Fibroblast of skin of abdomen (primary cell): ENCODE data around the gene FKTN.

Source experiments
- DNase-seq: peaks from one replicate; pipeline ENCODE4 v3.0.0-alpha.2; 2013

The FKTN gene

DNA sequence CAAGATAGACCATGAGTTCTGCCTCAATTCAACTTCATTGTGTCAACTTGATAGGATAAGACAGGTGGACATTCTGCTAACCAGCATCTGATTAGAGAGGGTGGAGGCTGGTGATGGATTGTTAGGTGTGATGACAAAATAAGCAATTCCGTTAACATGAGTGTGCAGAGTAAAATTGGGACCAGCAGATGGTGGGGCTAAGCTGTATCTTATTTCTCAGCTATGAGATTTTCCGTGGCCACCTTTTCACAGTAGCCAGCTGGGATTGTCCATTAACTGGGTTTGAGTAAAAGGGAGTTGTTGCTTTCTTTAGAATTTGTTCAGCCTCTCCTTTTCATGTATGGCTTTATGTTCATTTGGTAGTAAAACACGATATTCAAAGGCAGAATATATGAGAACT is 75.5 kb downstream of the FKTN start:
- DNase-seq, result no peak

GRCh38 chr9:105636331-105636730 is 78.4 kb downstream of the FKTN start:
- no peak for DNase-seq

GRCh38 chr9:105637787-105638395 is 80.0 kb downstream of the FKTN start:
- no peak for DNase-seq

DNA sequence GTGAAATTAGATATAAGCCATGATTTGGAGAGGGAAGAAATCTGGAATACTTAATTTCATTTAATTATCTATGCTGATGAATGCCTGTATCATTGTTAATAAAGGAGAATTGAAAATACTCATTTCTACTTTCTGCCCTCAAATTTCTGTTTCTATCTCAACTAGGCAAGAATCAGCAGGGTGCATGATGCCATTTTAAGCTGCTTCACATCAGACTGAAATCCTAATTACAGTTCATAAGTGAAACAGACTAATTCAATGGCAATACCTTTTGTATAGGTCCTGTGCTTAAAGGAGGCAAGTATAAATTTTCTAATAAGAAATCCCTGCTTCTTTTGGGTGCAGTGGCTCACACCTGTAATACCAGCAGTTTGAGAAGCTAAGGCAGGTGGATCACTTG is 82.0 kb downstream of the FKTN start:
- no peak for DNase-seq

GRCh38 chr9:105643795-105644194 is 85.9 kb downstream of the FKTN start:
- no peak for DNase-seq

GRCh38 chr9:105646879-105647594 is 89.1 kb downstream of the FKTN start:
- DNase-seq, result no peak

DNA sequence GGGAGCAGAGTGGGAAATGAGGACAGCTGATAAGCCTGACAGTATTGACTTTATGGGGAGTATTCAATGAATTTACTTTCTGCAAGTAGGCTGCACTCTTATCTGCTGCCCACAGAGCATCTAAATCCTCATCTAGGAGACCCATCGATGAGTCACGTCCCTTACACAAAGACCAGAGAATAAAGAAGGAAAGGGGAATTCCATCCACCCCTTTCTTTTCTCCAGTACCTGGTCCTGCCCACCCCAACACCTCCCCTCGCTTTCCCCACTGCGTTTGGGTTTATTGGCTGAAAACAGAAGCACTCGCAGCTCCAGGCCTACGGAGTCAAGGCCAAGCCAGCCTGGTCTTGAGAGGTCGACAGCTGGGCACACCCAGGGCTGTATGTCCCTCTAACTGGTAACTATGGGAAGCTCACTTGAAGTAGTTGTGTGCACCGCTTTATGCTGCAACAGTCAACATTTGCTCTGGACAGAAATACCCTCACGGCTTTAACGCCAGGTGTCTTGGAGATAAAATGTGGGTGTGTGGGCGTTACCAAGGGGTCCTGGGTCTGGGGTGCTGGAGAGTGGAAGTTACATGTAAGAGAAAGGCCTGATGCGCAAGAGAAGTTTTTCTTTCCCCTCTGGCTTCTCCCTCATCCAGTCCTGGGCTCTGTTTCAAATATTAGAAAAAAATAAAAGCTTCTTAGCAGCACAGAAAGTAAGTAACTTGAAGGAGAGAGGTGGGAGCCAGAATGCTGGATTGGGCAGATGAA is 89.8 kb downstream of the FKTN start:
- no peak for DNase-seq

GRCh38 chr9:105651806-105652205 is 93.9 kb downstream of the FKTN start:
- no peak for DNase-seq

GRCh38 chr9:105656131-105656921 is 98.4 kb downstream of the FKTN start:
- DNase-seq, result peak; percentile 9

- no peak for DNase-seq
Observed at GRCh38 chr9:105658351-105658750, 100.4 kb downstream of the FKTN start.

DNA sequence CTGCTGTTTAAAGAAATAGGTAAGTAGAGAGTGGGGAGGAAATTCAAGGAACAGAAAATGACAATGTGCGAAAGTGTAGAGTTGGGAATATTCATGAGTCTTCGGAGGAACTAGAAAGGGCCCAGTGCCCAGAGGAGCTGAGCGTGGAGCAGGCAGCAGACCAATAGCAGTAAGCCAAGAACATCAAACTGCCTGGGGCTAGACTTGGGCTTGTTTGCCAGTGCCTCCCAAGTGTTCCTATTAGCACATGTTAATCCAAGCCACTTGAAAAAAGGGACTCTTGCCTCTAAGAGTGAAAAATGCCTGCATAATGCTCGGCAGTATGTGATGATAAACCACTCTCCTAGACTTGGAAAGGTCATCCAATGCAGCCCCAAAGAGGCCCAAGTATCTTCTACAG is 103.1 kb downstream of the FKTN start:
- no peak for DNase-seq

DNA sequence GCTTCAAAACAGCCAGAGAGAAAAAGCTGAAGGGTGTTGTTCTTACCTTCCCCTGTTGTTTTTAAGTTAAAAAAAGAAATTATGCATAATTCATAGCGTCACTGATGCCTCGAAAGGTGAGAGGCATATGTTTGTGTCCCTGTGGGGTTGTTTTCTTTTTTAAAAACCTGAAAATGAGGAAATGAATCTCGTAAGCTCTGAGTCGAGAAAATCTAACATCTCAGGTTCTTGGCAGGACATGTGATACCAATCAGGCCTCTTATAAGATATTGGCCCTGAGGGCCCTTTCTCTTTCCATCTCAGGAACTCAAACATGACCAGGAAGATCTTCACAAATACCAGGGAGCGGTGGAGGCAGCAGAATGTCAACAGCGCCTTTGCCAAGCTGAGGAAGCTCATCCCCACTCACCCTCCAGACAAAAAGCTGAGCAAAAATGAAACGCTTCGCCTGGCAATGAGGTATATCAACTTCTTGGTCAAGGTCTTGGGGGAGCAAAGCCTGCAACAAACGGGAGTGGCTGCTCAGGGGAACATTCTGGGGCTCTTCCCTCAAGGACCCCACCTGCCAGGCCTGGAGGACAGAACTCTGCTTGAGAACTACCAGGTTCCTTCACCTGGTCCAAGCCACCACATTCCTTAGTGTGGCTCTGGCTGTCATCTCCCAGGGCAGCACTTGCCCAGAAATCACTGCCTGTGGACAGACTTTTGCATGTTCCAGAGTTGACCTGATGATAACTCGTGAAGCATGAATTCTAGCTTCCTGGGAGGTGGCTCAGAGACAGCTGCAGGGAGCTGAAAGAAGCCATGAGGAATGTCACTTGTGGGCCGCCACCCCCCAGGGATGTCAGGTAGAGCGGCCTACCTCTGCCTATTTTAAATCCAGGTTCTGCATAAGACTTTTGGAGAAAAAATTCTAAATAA is 104.5 kb downstream of the FKTN start, which contains the start of gene TAL2:
Gene TAL2 (plus strand): TSS at position 274 of the 921 bp plus-strand sequence. CDS start 40 bp downstream, at position 314.
- DNase-seq, result no peak

GRCh38 chr9:105663914-105664313 is 106.0 kb downstream of the FKTN start:
- no peak for DNase-seq

DNA sequence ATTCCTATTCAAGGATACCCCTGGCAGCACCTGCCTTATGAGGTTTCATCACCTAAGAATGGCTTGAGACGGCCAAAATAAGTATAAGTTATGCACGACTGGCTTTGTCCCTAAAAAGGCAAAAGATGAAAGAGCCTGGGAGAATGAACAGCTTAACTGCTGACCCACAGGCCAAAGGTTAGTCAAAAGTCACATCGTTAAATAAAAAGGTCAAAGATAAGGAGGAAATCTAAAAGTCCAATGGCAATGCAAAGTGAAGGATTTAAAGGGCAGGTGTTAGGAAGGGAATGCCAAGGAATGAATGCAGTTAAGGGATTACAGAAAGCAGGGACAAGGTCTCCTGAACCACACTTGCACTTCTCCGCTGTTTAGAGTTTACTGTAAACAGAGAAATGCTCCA is 109.9 kb downstream of the FKTN start:
- no peak for DNase-seq

- no peak for DNase-seq
Observed at GRCh38 chr9:105670315-105670714, 112.4 kb downstream of the FKTN start.

- no peak for DNase-seq
Observed at GRCh38 chr9:105670775-105671174, 112.8 kb downstream of the FKTN start.

- no peak for DNase-seq
Observed at GRCh38 chr9:105672711-105673234, 114.8 kb downstream of the FKTN start.

DNA sequence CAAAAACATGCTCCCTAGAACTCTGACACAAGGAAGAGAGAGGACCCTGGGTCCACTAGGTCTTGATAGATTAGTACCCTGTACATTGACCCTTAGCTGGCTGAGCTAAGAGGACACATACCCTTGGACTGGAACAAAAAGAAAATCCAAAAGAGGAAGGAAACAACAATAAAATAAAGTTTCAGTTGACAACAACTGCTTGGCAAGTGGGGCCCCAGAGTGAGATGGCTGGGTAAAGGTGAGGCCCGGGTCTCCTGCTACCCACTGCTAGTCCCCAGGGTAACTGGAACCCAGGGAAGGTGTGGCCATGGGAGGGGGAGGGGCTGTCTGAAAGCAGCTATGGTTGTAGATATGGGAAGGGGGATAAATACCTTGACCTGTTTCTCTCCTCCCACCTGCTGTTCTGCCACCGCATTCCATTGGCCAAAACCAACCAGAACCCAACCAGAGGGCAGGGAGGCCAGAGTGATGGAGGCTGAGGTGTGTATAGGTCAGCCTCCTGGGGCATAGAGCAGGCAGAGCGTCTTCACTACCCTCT is 116.0 kb downstream of the FKTN start:
- DNase-seq, result no peak

GRCh38 chr9:105676351-105676923 is 118.5 kb downstream of the FKTN start:
- no peak for DNase-seq

DNA sequence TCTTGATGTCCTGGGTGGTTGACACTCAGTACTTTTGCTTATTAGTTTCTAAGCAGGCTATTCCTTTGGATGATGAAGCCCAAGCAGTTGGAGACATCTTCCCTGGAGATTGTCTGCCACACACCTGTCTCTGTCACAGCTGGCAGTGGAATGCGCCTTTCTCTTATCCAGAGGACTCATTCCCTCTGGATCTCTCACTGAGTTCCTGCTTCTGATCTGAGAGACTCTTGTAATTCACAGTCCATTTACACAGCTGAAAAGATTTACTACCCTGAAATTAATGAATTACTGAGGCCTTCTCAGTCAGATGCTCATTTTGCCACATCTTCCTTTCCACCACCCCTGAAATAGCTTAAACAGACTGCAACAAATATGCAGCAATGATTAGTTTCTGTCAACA is 120.2 kb downstream of the FKTN start:
- no peak for DNase-seq

DNA sequence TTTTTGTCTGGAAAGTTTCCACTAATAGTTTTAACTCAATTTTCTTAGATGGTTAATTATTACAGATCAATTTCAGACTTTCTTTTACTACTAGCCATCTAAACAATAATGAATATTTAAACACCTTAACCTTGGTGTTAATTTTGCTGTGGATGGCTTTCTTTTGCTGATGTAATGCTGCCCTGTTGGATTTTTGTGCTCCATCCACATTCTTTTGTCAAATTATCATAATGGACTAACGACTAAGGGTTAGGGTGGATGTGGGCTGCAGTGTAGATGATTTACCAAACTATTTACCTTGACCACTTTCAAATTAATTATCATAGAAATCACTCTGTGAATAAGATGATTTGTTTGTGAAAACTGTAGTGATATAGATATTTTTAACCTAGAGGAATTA is 120.8 kb downstream of the FKTN start:
- DNase-seq, result no peak
